HEK293T (cell line): ENCODE measurements around the gene KCND3.

Source experiments
- CTCF ChIA-PET: fragments of 350-600 bp; formaldehyde crosslinking; extraction: SDS; loops from one replicate; lab custom pipeline; 2021; ENCODE audit warnings: antibody characterized with exemption, inconsistent platforms; lab: Yijun Ruan, JAX
- POLR2A ChIA-PET: fragments of 350-600 bp; formaldehyde crosslinking; extraction: SDS; loops from one replicate; lab custom pipeline; 2020; ENCODE audit warnings: antibody characterized with exemption, inconsistent platforms; lab: Yijun Ruan, JAX
- DNase-seq: peaks from one replicate; pipeline ENCODE4 v3.0.0; 2012; ENCODE audit warnings: mixed read lengths; ENCODE audit errors: extremely low spot score
- ARNT ChIP-seq: fragments of 450-650 bp; IDR thresholded peaks from 2 replicates; pipeline ENCODE4 v1.6.1; 2017; ENCODE audit warnings: mild to moderate bottlenecking
- BHLHE40 ChIP-seq: fragments of 450-650 bp; IDR thresholded peaks from 2 replicates; pipeline ENCODE4 v1.6.1; 2016; ENCODE audit warnings: mild to moderate bottlenecking, moderate library complexity, borderline replicate concordance
- CTBP1 ChIP-seq: fragments of 450-650 bp; IDR thresholded peaks from 2 replicates; pipeline ENCODE4 v1.6.1; 2016; ENCODE audit warnings: borderline replicate concordance
- ELF4 ChIP-seq: fragments of 450-650 bp; IDR thresholded peaks from 2 replicates; pipeline ENCODE4 v1.6.1; 2017; ENCODE audit warnings: antibody characterized with exemption
- FOXA1 ChIP-seq: fragments of 450-650 bp; IDR thresholded peaks from 2 replicates; pipeline ENCODE4 v1.6.1; 2016; ENCODE audit warnings: mild to moderate bottlenecking
- FOXK2 ChIP-seq: fragments of 450-650 bp; IDR thresholded peaks from 2 replicates; pipeline ENCODE4 v1.6.1; 2016; ENCODE audit warnings: mild to moderate bottlenecking
- FOXM1 ChIP-seq: fragments of 450-650 bp; IDR thresholded peaks from 2 replicates; pipeline ENCODE4 v1.6.1; 2017; ENCODE audit warnings: mild to moderate bottlenecking, borderline replicate concordance
- HDGF ChIP-seq: fragments of 450-650 bp; IDR thresholded peaks from 2 replicates; pipeline ENCODE4 v1.6.1; 2017; ENCODE audit warnings: antibody characterized with exemption, borderline replicate concordance
- L3MBTL2 ChIP-seq: fragments of 450-650 bp; conservative IDR thresholded peaks from 2 replicates; pipeline ENCODE4 v1.6.1; 2016; ENCODE audit warnings: mild to moderate bottlenecking
- LEF1 ChIP-seq: fragments of 450-650 bp; IDR thresholded peaks from 2 replicates; pipeline ENCODE4 v1.6.1; 2017; ENCODE audit warnings: mild to moderate bottlenecking, borderline replicate concordance
- NFRKB ChIP-seq: fragments of 450-650 bp; IDR thresholded peaks from 2 replicates; pipeline ENCODE4 v1.6.1; 2016; ENCODE audit warnings: mild to moderate bottlenecking, moderate library complexity
- SP1 ChIP-seq: fragments of 450-650 bp; IDR thresholded peaks from 2 replicates; pipeline ENCODE4 v1.6.1; 2017
- SUZ12 ChIP-seq: fragments of 450-650 bp; IDR thresholded peaks from 2 replicates; pipeline ENCODE4 v1.6.1; 2016; ENCODE audit warnings: mild to moderate bottlenecking
- TARDBP ChIP-seq: fragments of 450-650 bp; IDR thresholded peaks from 2 replicates; pipeline ENCODE4 v1.6.1; 2016
- ZNF384 ChIP-seq: fragments of 450-650 bp; IDR thresholded peaks from 2 replicates; pipeline ENCODE4 v1.6.1; 2016
- TF ChIP-seq, protein P1 (sequence below): fragments of 450-650 bp; IDR thresholded peaks from 2 replicates; pipeline ENCODE4 v1.6.1; 2016

KCND3 gene

DNA sequence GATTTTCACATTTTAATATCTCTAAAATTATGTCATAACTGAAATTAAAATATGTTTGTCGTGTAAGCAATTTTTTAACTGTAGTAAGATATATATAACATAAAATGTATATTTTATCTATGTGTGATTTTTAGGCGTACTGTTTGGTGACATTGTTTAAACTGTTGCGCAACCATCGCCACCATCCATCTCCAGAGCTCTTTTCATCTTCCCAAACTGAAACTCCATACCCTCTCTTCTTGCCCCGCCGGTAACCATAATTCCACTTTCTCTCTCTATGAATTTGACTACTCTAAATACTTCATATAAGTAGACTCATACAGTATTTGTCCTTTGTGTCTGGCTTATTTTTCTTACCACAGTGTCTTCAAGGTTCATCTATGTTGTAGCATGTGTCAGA lies 167.3 kb downstream of the KCND3 start:
- ChIA-PET CTCF (no interaction called here), POLR2A (no interaction called here)
- no peak for DNase-seq
- no peak for TF ChIP-seq FOXA1
- no peak for TF ChIP-seq ARNT
- TF ChIP-seq ZNF384 = no peak
- no peak for TF ChIP-seq BHLHE40
- no peak for TF ChIP-seq FOXK2
- TF ChIP-seq, protein P1, sequence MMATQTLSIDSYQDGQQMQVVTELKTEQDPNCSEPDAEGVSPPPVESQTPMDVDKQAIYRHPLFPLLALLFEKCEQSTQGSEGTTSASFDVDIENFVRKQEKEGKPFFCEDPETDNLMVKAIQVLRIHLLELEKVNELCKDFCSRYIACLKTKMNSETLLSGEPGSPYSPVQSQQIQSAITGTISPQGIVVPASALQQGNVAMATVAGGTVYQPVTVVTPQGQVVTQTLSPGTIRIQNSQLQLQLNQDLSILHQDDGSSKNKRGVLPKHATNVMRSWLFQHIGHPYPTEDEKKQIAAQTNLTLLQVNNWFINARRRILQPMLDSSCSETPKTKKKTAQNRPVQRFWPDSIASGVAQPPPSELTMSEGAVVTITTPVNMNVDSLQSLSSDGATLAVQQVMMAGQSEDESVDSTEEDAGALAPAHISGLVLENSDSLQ = no peak
- TF ChIP-seq LEF1 = no peak
- TF ChIP-seq FOXM1 = no peak
- TF ChIP-seq SP1 = no peak
- TF ChIP-seq SUZ12 = no peak
- TF ChIP-seq L3MBTL2 = no peak
- no peak for TF ChIP-seq TARDBP
- TF ChIP-seq ELF4 = no peak
- no peak for TF ChIP-seq HDGF
- no peak for TF ChIP-seq NFRKB
- no peak for TF ChIP-seq CTBP1

- ChIA-PET CTCF (no interaction called here), POLR2A (no interaction called here)
- no peak for TF ChIP-seq SUZ12
- TF ChIP-seq ZNF384 = no peak
- no peak for TF ChIP-seq HDGF
- TF ChIP-seq NFRKB = no peak
- no peak for TF ChIP-seq BHLHE40
- no peak for TF ChIP-seq SP1
- TF ChIP-seq ELF4 = no peak
- no peak for TF ChIP-seq FOXA1
- no peak for TF ChIP-seq FOXK2
- TF ChIP-seq LEF1 = no peak
- TF ChIP-seq, protein P1 = no peak
- no peak for TF ChIP-seq TARDBP
- TF ChIP-seq L3MBTL2 = no peak
Observed at GRCh38 chr1:111821121-111821745, 168.2 kb downstream of the KCND3 start.

GRCh38 chr1:111819566-111820263 lies 169.8 kb downstream of the KCND3 start:
- ChIA-PET POLR2A (no interaction called here), CTCF (no interaction called here)
- DNase-seq = no peak
- TF ChIP-seq LEF1 = no peak
- TF ChIP-seq FOXK2 = no peak
- TF ChIP-seq FOXA1 = no peak
- TF ChIP-seq SP1 = no peak
- TF ChIP-seq ZNF384 = no peak
- TF ChIP-seq, protein P1 = no peak
- TF ChIP-seq ARNT = no peak
- TF ChIP-seq TARDBP = no peak
- no peak for TF ChIP-seq ELF4

More at GRCh38 chr1:111821121-111821745, 168.2 kb downstream of the KCND3 start:
- DNase-seq = no peak

DNA sequence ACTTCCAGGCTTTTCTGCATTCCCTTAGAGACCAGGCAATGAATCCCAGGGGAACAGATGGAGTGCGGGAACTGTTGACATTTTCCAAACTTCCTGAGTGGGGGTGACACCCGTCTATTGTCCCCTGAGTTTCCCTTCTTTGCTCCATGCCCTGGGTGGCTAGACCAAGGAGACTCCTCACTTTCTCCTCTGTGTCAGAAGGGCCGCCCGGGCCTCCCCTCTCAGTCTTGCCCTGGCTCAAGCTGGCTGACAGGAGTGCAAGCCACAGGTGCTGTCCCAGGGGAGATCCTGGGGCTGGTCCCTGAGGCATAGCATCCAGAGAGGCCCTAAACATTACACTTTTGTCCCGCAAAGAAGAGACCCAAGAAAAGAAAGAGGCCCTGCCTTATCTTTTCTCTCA lies 170.9 kb downstream of the KCND3 start:
- no peak for DNase-seq
- ChIA-PET POLR2A (no interaction called here), CTCF (no interaction called here)
- TF ChIP-seq NFRKB (no peak), TARDBP (no peak), CTBP1 (no peak), ARNT (no peak), FOXK2 (no peak), BHLHE40 (no peak), HDGF (no peak), FOXA1 (no peak), FOXM1 (no peak)
- TF ChIP-seq, protein P1 = no peak

GRCh38 chr1:111818081-111818480 lies 171.4 kb downstream of the KCND3 start:
- TF ChIP-seq TARDBP (no peak), ZNF384 (no peak), FOXK2 (no peak), L3MBTL2 (no peak)
- DNase-seq = no peak
- ChIA-PET CTCF (no interaction called here), POLR2A (no interaction called here)

- CTCF ChIA-PET = no interaction called here
- TF ChIP-seq SP1 (no peak), HDGF (no peak), TARDBP (no peak), ELF4 (no peak), NFRKB (no peak), L3MBTL2 (no peak), ZNF384 (no peak), SUZ12 (no peak), LEF1 (no peak), FOXK2 (no peak), BHLHE40 (no peak), FOXM1 (no peak), CTBP1 (no peak), FOXA1 (no peak), ARNT (no peak)
- TF ChIP-seq, protein P1 = no peak
- POLR2A ChIA-PET = no interaction called here
- no peak for DNase-seq
Observed at GRCh38 chr1:111814642-111815041, 174.8 kb downstream of the KCND3 start.
